ENCODE data around the gene SEMA3A.
"Not testable (repeated sequence)": the region's sequence is repeated elsewhere in the genome, so short reads cannot be mapped to it uniquely, and the experiment has no call there.

SEMA3A gene

DNA sequence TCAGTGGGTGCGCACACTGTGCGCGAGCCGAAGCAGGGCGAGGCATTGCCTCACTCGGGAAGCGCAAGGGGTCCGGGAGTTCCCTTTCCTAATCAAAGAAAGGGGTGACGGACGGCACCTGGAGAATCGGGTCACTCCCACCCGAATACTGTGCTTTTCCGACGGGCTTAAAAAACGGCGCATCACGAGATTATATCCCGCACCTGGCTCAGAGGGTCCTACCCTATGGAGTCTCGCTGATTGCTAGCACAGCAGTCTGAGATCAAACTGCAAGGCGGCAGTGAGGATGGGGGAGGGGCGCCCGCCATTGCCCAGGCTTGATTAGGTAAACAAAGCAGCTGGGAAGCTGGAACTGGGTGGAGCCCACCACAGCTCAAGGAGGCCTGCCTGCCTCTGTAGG lies 44.2 kb downstream of the SEMA3A start:
- FAIRE-seq, result not testable (repeated sequence)

DNA sequence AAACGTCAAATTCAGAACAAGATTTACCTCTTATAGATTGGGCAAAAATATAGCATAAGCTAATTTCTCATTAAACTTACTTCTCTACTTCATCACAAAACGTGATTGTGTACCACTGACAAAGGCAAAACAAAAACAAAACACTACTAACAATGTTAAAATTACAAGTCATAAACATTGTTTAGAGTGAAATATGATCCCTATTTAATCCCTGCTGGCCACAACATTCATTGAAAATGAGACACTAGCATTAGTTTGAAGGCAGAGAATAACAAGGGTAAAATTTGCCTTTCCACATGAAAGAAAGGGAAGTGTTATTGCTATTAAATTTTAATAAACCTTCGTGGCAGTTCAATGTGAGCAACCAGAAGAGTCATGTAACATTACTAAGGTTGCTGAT lies 45.0 kb downstream of the SEMA3A start:
- FAIRE-seq, result no peak

- FAIRE-seq, result no peak
Observed at GRCh38 chr7:84145892-84146291, 48.7 kb downstream of the SEMA3A start.

DNA sequence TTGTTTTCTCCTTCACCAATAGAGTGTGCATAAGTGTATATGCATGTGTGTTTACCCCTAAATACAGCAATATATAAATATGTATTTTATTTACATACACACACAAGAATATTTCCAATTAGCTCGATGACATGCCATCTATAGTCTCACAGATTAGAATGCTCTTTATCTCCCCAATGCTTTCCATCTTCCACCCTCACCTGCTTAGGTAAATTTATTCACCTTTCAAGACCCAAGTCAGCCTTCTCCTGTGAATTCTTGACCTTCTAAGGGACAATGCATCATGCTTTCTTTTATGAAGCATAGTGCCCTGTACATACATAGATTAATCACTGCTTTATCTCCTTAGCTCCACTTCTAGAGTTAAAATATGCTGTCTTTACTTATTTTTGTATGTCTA lies 49.7 kb downstream of the SEMA3A start:
- no peak for FAIRE-seq

- no peak for FAIRE-seq
Observed at GRCh38 chr7:84144480-84144879, 50.1 kb downstream of the SEMA3A start.

DNA sequence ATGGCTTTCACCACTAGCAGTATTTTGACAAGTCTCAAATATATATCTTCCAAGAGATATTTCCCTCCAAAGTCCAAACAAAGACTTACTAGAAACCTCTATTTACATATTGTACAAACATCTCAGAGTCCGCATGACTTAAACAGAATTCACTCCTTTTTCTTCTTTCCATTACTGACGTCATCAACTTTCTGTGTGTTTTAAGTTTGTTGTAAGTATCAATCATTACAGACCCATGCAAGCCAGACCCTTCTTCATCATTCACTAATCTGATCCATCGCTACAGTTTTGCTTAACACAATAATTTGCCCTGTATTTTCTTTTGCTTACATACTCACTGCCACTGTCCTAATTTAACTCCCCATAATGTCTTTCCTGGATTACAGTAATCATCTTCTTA lies 51.9 kb downstream of the SEMA3A start:
- no peak for FAIRE-seq

DNA sequence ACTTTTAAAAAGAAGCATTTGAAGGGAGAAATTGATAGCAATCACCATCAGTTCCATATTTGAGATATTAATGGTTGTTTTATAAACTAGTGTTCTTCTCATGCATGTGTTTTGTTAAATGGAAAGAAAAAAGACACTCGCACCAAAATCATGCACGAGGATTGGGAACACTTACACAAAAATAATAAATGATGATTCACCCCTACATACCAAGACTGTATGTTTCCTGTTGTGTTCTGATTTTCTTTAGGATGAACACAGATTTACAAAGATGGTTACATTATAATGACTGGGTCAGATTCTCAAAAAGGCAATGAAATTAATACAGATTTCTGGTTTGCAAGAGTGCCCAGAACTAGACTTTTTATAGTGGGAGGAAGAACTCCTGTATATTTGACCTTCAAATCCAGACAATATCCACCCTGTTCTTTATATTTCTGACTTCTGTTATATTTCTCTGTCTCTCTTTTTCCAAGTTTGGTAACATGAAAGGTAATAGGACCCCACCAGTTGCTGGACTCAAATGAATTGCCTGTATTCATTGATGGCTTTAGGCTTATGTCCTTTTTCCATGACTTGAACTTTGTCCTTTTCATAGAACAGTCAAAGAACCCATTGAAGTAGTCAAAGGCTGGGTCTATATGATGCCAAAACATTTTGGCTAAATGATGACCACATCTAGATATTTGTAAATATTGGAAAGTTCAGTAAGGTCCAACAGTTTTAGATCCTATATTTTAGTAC lies 54.4 kb downstream of the SEMA3A start:
- FAIRE-seq, result no peak

DNA sequence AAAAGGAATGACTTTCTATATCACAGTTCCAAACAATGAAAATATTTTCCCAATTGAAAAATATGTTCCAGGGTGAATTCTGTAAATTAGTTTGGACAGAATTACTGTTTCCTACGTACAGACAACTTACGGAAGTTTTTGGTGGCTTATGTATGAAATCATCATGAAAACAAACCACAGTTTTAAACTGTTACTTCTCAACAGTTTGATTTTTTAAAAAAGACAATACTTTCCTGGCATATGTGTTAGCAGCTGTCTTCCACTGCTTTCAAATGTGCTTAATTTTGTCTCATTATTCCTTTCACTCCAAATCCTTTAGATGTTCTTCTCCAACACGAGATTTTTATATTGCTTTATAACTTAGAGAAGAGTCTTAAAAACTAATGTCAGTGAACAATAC lies 56.2 kb downstream of the SEMA3A start:
- no peak for FAIRE-seq

DNA sequence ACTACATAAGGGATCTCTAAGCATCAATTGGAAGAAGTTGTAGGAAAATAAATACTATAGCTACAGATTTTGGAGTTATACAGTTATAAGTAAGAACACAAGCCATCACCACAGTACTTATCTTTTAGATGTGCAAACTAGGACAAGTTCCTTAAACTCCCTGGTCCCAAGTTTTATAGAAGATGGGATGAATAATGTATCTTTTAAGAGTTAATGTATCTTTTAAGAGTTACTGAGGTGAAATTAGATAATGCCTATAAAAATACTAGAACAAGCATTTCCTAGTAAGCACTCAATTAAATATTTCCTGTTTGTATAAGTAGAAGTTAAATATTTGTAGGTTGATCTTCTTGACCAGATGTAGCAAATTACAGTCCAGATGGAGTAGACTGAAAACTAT lies 56.8 kb downstream of the SEMA3A start:
- FAIRE-seq, result no peak

- FAIRE-seq, result no peak
Observed at GRCh38 chr7:84136809-84137208, 57.8 kb downstream of the SEMA3A start.

DNA sequence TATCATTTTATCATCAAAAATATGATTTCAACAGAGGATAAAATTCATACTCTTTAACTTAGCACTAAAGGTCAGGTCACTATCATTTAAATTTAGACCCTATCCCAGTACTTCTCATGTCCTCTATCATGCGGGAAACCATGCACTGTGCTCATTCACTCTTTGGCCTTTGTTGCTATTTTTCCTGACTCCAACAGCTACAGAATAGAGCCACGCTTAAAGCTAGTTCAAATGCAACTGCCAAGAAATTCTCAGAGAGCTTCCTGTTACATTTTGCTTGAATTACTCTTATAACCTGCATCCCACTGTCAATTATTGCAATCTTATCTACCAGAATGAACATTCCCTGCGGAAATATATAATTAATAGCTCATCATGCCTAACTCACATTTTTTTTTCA lies 58.3 kb downstream of the SEMA3A start:
- FAIRE-seq, result no peak

- FAIRE-seq, result no peak
Observed at GRCh38 chr7:84134169-84134568, 60.4 kb downstream of the SEMA3A start.

DNA sequence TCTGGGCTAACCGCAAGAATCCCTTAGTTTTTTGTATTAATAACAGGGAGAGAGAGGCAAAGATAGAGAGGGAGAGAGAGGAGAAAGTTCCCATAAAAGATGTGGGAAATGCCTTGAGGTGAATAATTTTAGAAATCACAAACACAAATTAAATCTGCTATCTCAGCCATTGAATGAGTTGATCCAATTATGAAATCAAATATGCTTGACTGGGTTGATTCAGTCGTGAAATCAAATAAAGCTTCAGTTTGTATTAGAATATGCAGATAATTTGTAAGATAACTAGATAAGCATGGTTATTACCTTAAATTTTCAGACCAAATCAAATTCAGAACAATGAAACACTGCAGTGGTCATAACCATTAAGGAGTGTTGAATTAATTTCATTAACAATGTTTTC lies 68.9 kb downstream of the SEMA3A start:
- FAIRE-seq, result no peak

GRCh38 chr7:84123965-84124547 lies 70.5 kb downstream of the SEMA3A start:
- no peak for FAIRE-seq

- FAIRE-seq, result no peak
Observed at GRCh38 chr7:84122582-84123360, 71.8 kb downstream of the SEMA3A start.

DNA sequence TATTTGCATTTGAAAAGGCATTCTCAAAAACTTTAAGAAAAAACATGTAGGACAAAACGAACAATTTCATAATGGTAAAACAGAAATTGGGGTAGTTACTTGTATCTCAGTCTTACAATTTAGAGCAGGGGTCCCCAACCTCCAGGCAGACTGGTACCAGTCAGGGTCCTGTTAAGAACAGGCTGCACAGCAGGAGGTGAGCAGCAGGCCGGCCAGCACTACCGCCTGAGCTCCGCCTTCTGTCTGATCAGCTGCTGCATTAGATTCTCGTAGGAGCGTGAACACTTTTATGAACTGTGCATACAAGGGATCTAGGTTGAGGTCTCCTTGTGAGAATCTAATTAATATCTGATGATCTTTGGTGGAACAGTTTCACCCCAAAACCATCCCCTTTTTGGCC lies 77.3 kb downstream of the SEMA3A start:
- FAIRE-seq, result no peak

DNA sequence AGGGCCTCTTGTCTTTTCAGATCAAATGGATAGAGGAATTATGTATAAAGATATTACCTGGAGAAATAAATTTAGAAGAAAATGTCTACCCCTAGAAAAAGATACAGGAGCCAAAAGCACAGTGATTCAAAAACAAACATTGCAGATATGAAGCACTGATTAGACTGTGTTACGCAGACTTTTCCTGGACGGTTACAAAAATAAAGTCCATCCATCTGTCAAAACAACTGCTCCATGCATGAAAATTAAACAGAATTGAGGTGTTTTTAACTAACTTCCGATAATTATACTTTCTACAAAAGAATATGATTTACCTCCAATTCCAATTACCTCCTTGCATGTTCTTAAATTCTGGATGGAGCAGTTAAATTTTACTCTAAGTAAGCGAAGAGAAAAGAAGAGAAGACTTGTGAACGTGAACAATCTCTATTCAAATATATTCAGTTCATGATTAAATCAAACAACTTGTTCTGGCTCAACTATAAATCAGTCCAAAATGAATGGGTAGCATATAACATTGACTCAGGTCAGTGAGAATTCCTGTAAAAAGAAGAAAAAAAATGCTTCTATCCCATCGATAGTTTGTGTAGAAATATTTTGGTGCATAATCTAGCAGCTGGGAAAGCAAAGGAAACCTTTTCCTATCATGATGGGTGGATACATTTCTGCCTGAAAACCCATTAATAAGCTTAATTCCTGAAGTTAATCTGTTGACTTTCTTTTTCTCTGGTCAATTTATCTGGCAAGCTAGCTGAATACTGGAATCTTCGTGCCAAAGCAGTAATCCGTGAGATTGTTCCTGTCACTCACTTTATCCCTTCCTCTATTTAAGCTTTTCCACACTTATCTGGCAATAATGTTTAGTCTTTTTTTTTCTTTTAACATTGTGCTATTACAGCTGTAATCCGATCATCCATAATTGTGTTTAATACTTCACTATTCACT lies 80.4 kb downstream of the SEMA3A start:
- no peak for FAIRE-seq

- FAIRE-seq, result no peak
Observed at GRCh38 chr7:84113286-84113685, 81.3 kb downstream of the SEMA3A start.

DNA sequence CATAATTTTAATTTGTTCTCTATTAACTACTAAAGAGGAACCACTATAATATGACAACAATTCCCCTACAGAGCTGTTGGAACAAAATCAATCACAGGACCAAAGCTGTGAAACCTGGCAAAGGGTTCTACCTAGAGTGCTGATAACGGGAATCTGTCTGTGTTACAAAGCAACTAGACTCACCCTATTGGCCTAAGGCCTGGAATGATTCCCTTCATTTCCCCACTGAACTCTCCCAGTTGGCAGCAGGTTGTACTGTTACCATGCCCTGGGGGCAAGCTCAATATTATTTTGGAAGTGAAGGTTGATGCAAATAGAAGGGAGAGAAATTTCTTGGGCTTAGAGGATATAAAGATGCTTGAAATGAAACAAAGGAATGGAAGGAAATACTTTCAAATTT lies 81.8 kb downstream of the SEMA3A start:
- FAIRE-seq, result no peak

- FAIRE-seq, result no peak
Observed at GRCh38 chr7:84111842-84112241, 82.7 kb downstream of the SEMA3A start.

- FAIRE-seq, result no peak
Observed at GRCh38 chr7:84110400-84110799, 84.2 kb downstream of the SEMA3A start.

DNA sequence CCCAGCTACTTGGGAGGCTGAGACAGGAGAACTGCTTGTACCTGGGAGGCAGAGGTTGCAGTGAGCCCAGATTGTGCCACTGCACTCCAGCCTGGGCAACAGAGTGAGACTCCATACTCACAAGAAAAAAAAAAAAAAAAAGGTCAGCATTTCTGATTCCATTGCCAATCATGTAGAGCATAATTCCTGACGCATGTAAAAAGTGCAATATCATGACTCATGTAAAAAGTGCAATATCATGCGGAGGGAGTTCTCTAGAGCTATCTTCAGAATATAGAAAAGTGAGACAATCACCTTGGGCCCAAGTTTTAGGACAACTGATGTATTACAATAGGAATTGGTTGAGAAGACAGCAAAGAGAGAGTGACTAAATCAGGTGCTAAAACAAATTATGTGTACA lies 85.8 kb downstream of the SEMA3A start:
- FAIRE-seq, result no peak

DNA sequence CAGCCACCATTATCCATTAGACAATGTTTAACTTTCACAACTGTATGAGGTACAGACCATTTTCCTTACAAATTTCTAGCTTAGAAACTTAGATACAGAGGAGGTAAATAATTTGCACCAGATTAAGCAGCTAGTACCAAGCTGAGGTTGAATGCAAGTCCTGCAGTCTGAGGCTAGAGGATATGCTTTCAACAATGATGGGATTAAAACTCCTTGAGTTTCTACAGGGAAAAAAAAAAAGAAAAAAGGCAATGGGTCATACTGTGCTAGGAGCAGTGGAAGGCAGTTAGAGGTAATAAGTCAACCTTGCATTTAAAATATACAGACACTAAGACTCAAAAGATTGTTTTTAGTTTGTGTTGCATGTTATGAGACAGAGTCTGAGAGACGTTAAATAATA lies 86.5 kb downstream of the SEMA3A start:
- FAIRE-seq, result no peak

All from TTC549 (cell line).